CD4-positive, alpha-beta T cell (primary cell): ENCODE data around the gene RBM19. TPM values are rescaled to one million over a fixed set of nuclear protein-coding genes. Genes with fewer than 3 reads are reported as not detected.

Experiments used
- ATAC-seq: fragments of 200-7000 bp; cut with Tn5 transposase; one replicate; pipeline ENCODE4 v1.10.0; 2022; ENCODE audit warnings: mild to moderate bottlenecking; ENCODE audit not compliant: poor library complexity
- CTCF ChIA-PET: fragments of 350-600 bp; sonication (Branson Sonifier 250); formaldehyde crosslinking; loops from one replicate; lab custom pipeline; 2021; ENCODE audit warnings: antibody characterized with exemption, inconsistent platforms; lab: Charles Lee
- POLR2A ChIA-PET: fragments of 350-600 bp; sonication (Branson Sonifier 250); formaldehyde crosslinking; loops from one replicate; lab custom pipeline; 2021; ENCODE audit warnings: antibody characterized with exemption, inconsistent platforms; lab: Charles Lee
- DNase-seq, 14 experiments: peaks; one replicate each; pipeline ENCODE4 v3.0.0-alpha.2; 2013 to 2020; ENCODE audit warnings: mixed read lengths in 2 of 14
- H3K27ac ChIP-seq, 2 donors: one replicate each; pipeline versions ENCODE4 v1.5.1 to v1.7.0; 2013; ENCODE audit warnings: low read length in 2 of 2, low read depth in 1 of 2, mild to moderate bottlenecking in 1 of 2
- H3K27me3 ChIP-seq, 2 experiments: 1 replicate in 1 of 2; 2 replicates in 1 of 2; pipeline versions ENCODE4 v1.6.1 to v1.7.0; 2013; ENCODE audit warnings: low read length in 2 of 2, control low read depth in 1 of 2, mild to moderate bottlenecking in 1 of 2, moderate library complexity in 1 of 2; ENCODE audit not compliant: insufficient read depth in 2 of 2, control insufficient read depth in 1 of 2
- H3K36me3 ChIP-seq: one replicate; pipeline ENCODE4 v1.6.1; 2013; ENCODE audit warnings: low read length, control low read depth; ENCODE audit not compliant: insufficient read depth
- H3K4me1 ChIP-seq: one replicate; pipeline ENCODE4 v1.6.1; 2013; ENCODE audit warnings: low read length, control low read depth; ENCODE audit not compliant: insufficient read depth
- H3K4me3 ChIP-seq: one replicate; pipeline ENCODE4 v1.5.1; 2013; ENCODE audit warnings: mild to moderate bottlenecking, low read length, moderate library complexity
- H3K9me3 ChIP-seq, 2 experiments: 1 replicate in 1 of 2; 2 replicates in 1 of 2; pipeline versions ENCODE4 v1.6.1 to v1.7.0; 2013; ENCODE audit warnings: low read length in 2 of 2, mild to moderate bottlenecking in 2 of 2, control low read depth in 1 of 2, moderate library complexity in 1 of 2; ENCODE audit not compliant: control insufficient read depth in 1 of 2, insufficient read depth in 1 of 2
- H3K27ac Mint-ChIP-seq: one replicate; pipeline ENCODE4 v1.8.0; 2020; ENCODE audit warnings: mixed read lengths
- H3K27me3 Mint-ChIP-seq: one replicate; pipeline ENCODE4 v1.8.0; 2021; ENCODE audit warnings: mixed read lengths
- H3K36me3 Mint-ChIP-seq: one replicate; pipeline ENCODE4 v1.8.0; 2021; ENCODE audit warnings: low read depth, mixed read lengths
- H3K4me1 Mint-ChIP-seq: one replicate; pipeline ENCODE4 v1.8.0; 2021; ENCODE audit warnings: low read depth, mixed read lengths
- H3K4me3 Mint-ChIP-seq: one replicate; pipeline ENCODE4 v1.8.0; 2020; ENCODE audit warnings: mild to moderate bottlenecking, mixed read lengths
- H3K9me3 Mint-ChIP-seq: one replicate; pipeline ENCODE4 v1.8.0; 2020; ENCODE audit warnings: mixed read lengths
- CTCF ChIP-seq: fragments of 200-600 bp; IDR thresholded peaks from one replicate; pipeline ENCODE4 v1.8.0; 2022; ENCODE audit warnings: antibody characterized with exemption, mild to moderate bottlenecking
- intact Hi-C, 2 experiments: fragments of 100-400 bp; cut with DNase I in 1 of 2; cut with micrococcal nuclease in 1 of 2; formaldehyde crosslinking; loops; one replicate each; pipeline versions ENCODE4 v1.15.1 to v1.9.0; 2023 to 2025; cut with DNase I, micrococcal nuclease
- total RNA-seq, 174 experiments: library from RNA in 2 of 174; stranded (reverse) in 2 of 174; gene quantifications; one replicate each; pipeline ENCODE4 v1.2.3 and lab custom pipeline; 2021 to 2026

The RBM19 gene
- total RNA-seq, 2 experiments from 2014 or later, result 57.1 to 58.5 TPM

- peaks cover 67% of the 10 kb centered on the region for H3K36me3 Mint-ChIP-seq
- H3K27me3 ChIP-seq, result no peaks in the 10 kb centered on the region
- no peaks in the 10 kb centered on the region for H3K4me1 Mint-ChIP-seq
- ChIA-PET POLR2A (no interaction called here), CTCF (no interaction called here)
- H3K4me3 ChIP-seq, result no peak overlapping the region
- ATAC-seq (no peak), DNase-seq (no peak)
- TF ChIP-seq CTCF, result no peak
- no peak overlapping the region for H3K27ac ChIP-seq
- H3K27ac Mint-ChIP-seq, result no peak overlapping the region
- H3K4me1 ChIP-seq, result no peaks in the 10 kb centered on the region
- no peak overlapping the region for H3K4me3 Mint-ChIP-seq
- no peaks in the 10 kb centered on the region for H3K9me3 ChIP-seq
- H3K9me3 Mint-ChIP-seq, result no peaks in the 10 kb centered on the region
- H3K27me3 Mint-ChIP-seq, result no peaks in the 10 kb centered on the region
- intact Hi-C loops, result no loop called here
- H3K36me3 ChIP-seq, result peaks cover 20% of the 10 kb centered on the region
These were observed 83.4 kb downstream of the RBM19 start for GRCh38 chr12:113882690-113883089.

GRCh38 chr12:113880988-113881962 is 84.8 kb downstream of the RBM19 start:
- H3K27ac ChIP-seq, result no peak overlapping the region
- H3K36me3 ChIP-seq, result peaks cover 20% of the 10 kb centered on the region
- POLR2A ChIA-PET, result no interaction called here
- no peak overlapping the region for H3K4me3 ChIP-seq
- Mint-ChIP-seq H3K4me3 (no peak overlapping the region), H3K4me1 (no peaks in the 10 kb centered on the region), H3K27ac (no peak overlapping the region), H3K27me3 (no peaks in the 10 kb centered on the region), H3K36me3 (peaks cover 61% of the 10 kb centered on the region), H3K9me3 (no peaks in the 10 kb centered on the region)
- no peak for ATAC-seq
- CTCF ChIA-PET, result no interaction called here
- DNase-seq, result no peak
- TF ChIP-seq CTCF, result no peak
- no peaks in the 10 kb centered on the region for H3K4me1 ChIP-seq
- H3K9me3 ChIP-seq, result no peaks in the 10 kb centered on the region
- H3K27me3 ChIP-seq, result no peaks in the 10 kb centered on the region
- intact Hi-C loops, result no loop called here

- no peak for TF ChIP-seq CTCF
- H3K9me3 ChIP-seq, result no peaks in the 10 kb centered on the region
- H3K27ac ChIP-seq, result no peak overlapping the region
- intact Hi-C loops, result no loop called here
- H3K9me3 Mint-ChIP-seq, result no peaks in the 10 kb centered on the region
- ATAC-seq (no peak), DNase-seq (no peak)
- H3K27me3 Mint-ChIP-seq, result no peaks in the 10 kb centered on the region
- peaks cover 62% of the 10 kb centered on the region for H3K36me3 Mint-ChIP-seq
- ChIA-PET POLR2A (no interaction called here), CTCF (no interaction called here)
- H3K36me3 ChIP-seq, result peaks cover 27% of the 10 kb centered on the region
- no peaks in the 10 kb centered on the region for H3K27me3 ChIP-seq
- no peak overlapping the region for H3K4me3 ChIP-seq
- no peaks in the 10 kb centered on the region for H3K4me1 Mint-ChIP-seq
- H3K4me3 Mint-ChIP-seq, result no peak overlapping the region
- no peak overlapping the region for H3K27ac Mint-ChIP-seq
- no peaks in the 10 kb centered on the region for H3K4me1 ChIP-seq
These were observed 85.8 kb downstream of the RBM19 start for GRCh38 chr12:113880326-113880725.
